WTC11 (cell line): ENCODE data around the gene GIPC2. TPM values are rescaled to one million over a fixed set of nuclear protein-coding genes. Genes with fewer than 3 reads are reported as not detected.

ENCODE experiments used
- ATAC-seq: fragments of 200-7000 bp; cut with Tn5 transposase; 2 replicates; pipeline ENCODE4 v1.10.0; 2021; ENCODE audit warnings: mild to moderate bottlenecking, moderate library complexity
- CTCF ChIA-PET: fragments of 300-600 bp; sonication (Branson Sonifier 250); formaldehyde crosslinking; loops from one replicate; lab custom pipeline; 2021; ENCODE audit warnings: antibody characterized with exemption; lab: Charles Lee
- POLR2A ChIA-PET: fragments of 350-600 bp; sonication (Branson Sonifier 250); formaldehyde crosslinking; loops from one replicate; lab custom pipeline; 2021; ENCODE audit warnings: antibody characterized with exemption; lab: Charles Lee
- DNase-seq: peaks from one replicate; pipeline ENCODE4 v3.0.0; 2021; ENCODE audit warnings: low spot score
- H3K27ac Mint-ChIP-seq: 2 replicates; pipeline ENCODE4 v1.8.0; 2021; ENCODE audit warnings: mixed read lengths
- H3K27me3 Mint-ChIP-seq: 2 replicates; pipeline ENCODE4 v1.8.0; 2021; ENCODE audit warnings: low read depth, mild to moderate bottlenecking, moderate library complexity, mixed read lengths
- H3K36me3 Mint-ChIP-seq: 2 replicates; pipeline ENCODE4 v1.8.0; 2021; ENCODE audit warnings: mixed read lengths
- H3K4me1 Mint-ChIP-seq: 2 replicates; pipeline ENCODE4 v1.8.0; 2022; ENCODE audit warnings: mixed read lengths
- H3K4me3 Mint-ChIP-seq: 2 replicates; pipeline ENCODE4 v1.8.0; 2021; ENCODE audit warnings: mild to moderate bottlenecking, moderate library complexity, mixed read lengths
- H3K9me3 Mint-ChIP-seq: 2 replicates; pipeline ENCODE4 v1.8.0; 2021; ENCODE audit warnings: mixed read lengths
- FOXP4 ChIP-seq: sonication (generic); formaldehyde crosslinking; IDR thresholded peaks from 2 replicates; pipeline ENCODE4 v1.8.0; 2022; ENCODE audit warnings: mild to moderate bottlenecking, missing genetic modification reagents
- MLX ChIP-seq: sonication (generic); formaldehyde crosslinking; IDR thresholded peaks from 2 replicates; pipeline ENCODE4 v1.8.1; 2023; ENCODE audit warnings: mild to moderate bottlenecking, missing genetic modification reagents, moderate library complexity
- NR2C2 ChIP-seq: sonication (generic); formaldehyde crosslinking; IDR thresholded peaks from 2 replicates; pipeline ENCODE4 v1.8.0; 2022; ENCODE audit warnings: mild to moderate bottlenecking, missing genetic modification reagents
- PRDM15 ChIP-seq: sonication (generic); formaldehyde crosslinking; IDR thresholded peaks from 2 replicates; pipeline ENCODE4 v1.8.0; 2022; ENCODE audit warnings: missing genetic modification reagents
- PREB ChIP-seq: sonication (generic); formaldehyde crosslinking; IDR thresholded peaks from 2 replicates; pipeline ENCODE4 v1.8.1; 2022; ENCODE audit warnings: mild to moderate bottlenecking, missing genetic modification reagents, moderate library complexity, borderline replicate concordance
- PRRX2 ChIP-seq: fragments of 250-450 bp; sonication (Bioruptor Pico); IDR thresholded peaks from 2 replicates; pipeline ENCODE4 v1.8.0; 2021; ENCODE audit warnings: mild to moderate bottlenecking
- SMAD4 ChIP-seq: sonication (generic); formaldehyde crosslinking; IDR thresholded peaks from 2 replicates; pipeline ENCODE4 v1.8.0; 2022; ENCODE audit warnings: mild to moderate bottlenecking, missing genetic modification reagents
- TCF7 ChIP-seq: sonication (generic); formaldehyde crosslinking; IDR thresholded peaks from 2 replicates; pipeline ENCODE4 v1.8.0; 2022; ENCODE audit warnings: mild to moderate bottlenecking, low read depth, missing genetic modification reagents, moderate library complexity
- ZMAT4 ChIP-seq: fragments of 250-450 bp; sonication (Bioruptor Pico); IDR thresholded peaks from 2 replicates; pipeline ENCODE4 v1.9.0; 2021; ENCODE audit warnings: mild to moderate bottlenecking
- ZNF138 ChIP-seq: sonication (generic); formaldehyde crosslinking; conservative IDR thresholded peaks from 2 replicates; pipeline ENCODE4 v1.8.1; 2022; ENCODE audit warnings: mild to moderate bottlenecking, moderate library complexity, missing genetic modification reagents
- ZNF416 ChIP-seq: fragments of 250-450 bp; sonication (Bioruptor Pico); IDR thresholded peaks from 2 replicates; pipeline ENCODE4 v1.9.0; 2021; ENCODE audit warnings: mild to moderate bottlenecking, inconsistent platforms
- ZNF532 ChIP-seq: fragments of 250-450 bp; sonication (Bioruptor Pico); IDR thresholded peaks from 2 replicates; pipeline ENCODE4 v1.9.0; 2021; ENCODE audit warnings: mild to moderate bottlenecking, borderline replicate concordance
- total RNA-seq: library from RNA; stranded (reverse); gene quantifications from 3 replicates; pipeline ENCODE4 v1.2.3, GENCODE V29; 2021

GIPC2 gene
- total RNA-seq, 1 experiment from 2014 or later, result 0.83 TPM

GRCh38 chr1:78102916-78103315 lies 57.1 kb downstream of the GIPC2 start:
- H3K36me3 Mint-ChIP-seq, result no peaks in the 10 kb centered on the region
- POLR2A ChIA-PET, result no interaction called here

More at GRCh38 chr1:78102916-78103315, 57.1 kb downstream of the GIPC2 start:
- CTCF ChIA-PET, result interaction anchor here (2.7 kb wide), 1 partner anchor 11 kb away, joined by 12 read pairs; no protein-coding TSS in a partner anchor
- Mint-ChIP-seq H3K9me3 (no peaks in the 10 kb centered on the region), H3K4me1 (peaks cover 10% of the 10 kb centered on the region)
- no peak for DNase-seq
- TF ChIP-seq ZNF416 (no peak), PREB (no peak), NR2C2 (CRISPR knock-in tag) (no peak), ZNF532 (no peak), PRRX2 (no peak), ZMAT4 (CRISPR knock-in tag) (no peak), SMAD4 (CRISPR knock-in tag) (no peak), FOXP4 (no peak), ZNF138 (no peak), TCF7 (no peak), PRDM15 (no peak), MLX (CRISPR knock-in tag) (no peak)
- TF ChIP-seq, all 79 proteins: peak for 0
- no peak for ATAC-seq
- Mint-ChIP-seq H3K27me3 (no peaks in the 10 kb centered on the region), H3K4me3 (no peak overlapping the region), H3K27ac (no peak overlapping the region)
